Vagina (tissue), 2 donors: ENCODE results near the gene ST7.

Experiments used
- CTCF ChIP-seq, 3 experiments: fragments of 450-650 bp in 2 of 3; fragments of 200-600 bp in 1 of 3; sonication (generic) in 1 of 3; IDR thresholded peaks; one replicate each; pipeline ENCODE4 v1.5.1; 2017 to 2019; ENCODE audit warnings: antibody characterized with exemption in 3 of 3, mild to moderate bottlenecking in 2 of 3, moderate library complexity in 2 of 3
- POLR2AphosphoS5 ChIP-seq, 2 donors: sonication (generic); formaldehyde crosslinking; IDR thresholded peaks; one replicate each; pipeline ENCODE4 v1.9.0; 2017; ENCODE audit warnings: antibody characterized with exemption in 2 of 2, mild to moderate bottlenecking in 2 of 2, low read depth in 1 of 2; ENCODE audit not compliant: insufficient read depth in 1 of 2

- TF ChIP-seq POLR2AphosphoS5 (IDR thresholded peaks at IDR 0.05; ENCODE audit: insufficient read depth in 1 of 2, low read depth in 1 of 2) (no peak), CTCF (IDR thresholded peaks at IDR 0.05) (no peak)
These were observed 143.0 kb downstream of the ST7 start for GRCh38 chr7:117096330-117096729.
